ENCODE data around the gene CEMIP. TPM values are rescaled to one million over a fixed set of nuclear protein-coding genes. Genes with fewer than 3 reads are reported as not detected.

CEMIP gene
- total and polyA plus RNA-seq, 10 of the 15 experiments (the other 5 are each of a cell fraction or from before 2014, with no cell fraction given), result 0.01 to 0.44 (median 0.16) TPM; not detected in 6

GRCh38 chr15:80921736-80922410 is 142.7 kb downstream of the CEMIP start:
- CTCF ChIA-PET, result interaction anchor here (1.4 to 2.1 kb wide), 2 partner anchors 8 to 48 kb away, joined by 3 to 4 read pairs; no protein-coding TSS in a partner anchor
- FAIRE-seq (no peak), DNase-seq (ENCODE audit: low read depth, low spot score) (no peak), ATAC-seq (no peak)
- TF ChIP-seq HSF1 (IDR thresholded peaks at IDR 0.05; ENCODE audit: low read depth, low read length) (no peak), DPF2 (IDR thresholded peaks at IDR 0.05) (no peak), RBBP5 (conservative IDR thresholded peaks at IDR 0.05) (no peak), GATAD2B (conservative IDR thresholded peaks at IDR 0.05; ENCODE audit: low read depth) (no peak), RAD21 (IDR thresholded peaks at IDR 0.05; ENCODE audit: insufficient read depth, low read depth, low read length) (no peak), NFIC (IDR thresholded peaks at IDR 0.05; ENCODE audit: low read depth, low read length) (no peak), IKZF1 (conservative IDR thresholded peaks at IDR 0.05) (no peak), TBL1XR1 (IDR thresholded peaks at IDR 0.05; ENCODE audit: low read depth, low read length) (no peak), TCF7 (IDR thresholded peaks at IDR 0.05; ENCODE audit: borderline replicate concordance) (no peak), MXI1 (IDR thresholded peaks at IDR 0.05; ENCODE audit: low read depth, low read length) (no peak), CTCF (IDR thresholded peaks at IDR 0.05 in 2 of 3, conservative IDR thresholded peaks at IDR 0.05 in 1 of 3; ENCODE audit: control insufficient read depth in 2 of 3, extremely low read depth in 1 of 3, insufficient read depth in 1 of 3, low read depth in 3 of 3, low read length in 3 of 3) (no peak), POLR2AphosphoS5 (IDR thresholded peaks at IDR 0.05; ENCODE audit: low read length) (no peak), PML (IDR thresholded peaks at IDR 0.05; ENCODE audit: low read length) (no peak), MEF2B (IDR thresholded peaks at IDR 0.05; ENCODE audit: partially characterized antibody, poor library complexity, severe bottlenecking) (no peak), SMARCA5 (IDR thresholded peaks at IDR 0.05) (no peak), KDM1A (IDR thresholded peaks at IDR 0.05; ENCODE audit: borderline replicate concordance) (no peak), SKIL (IDR thresholded peaks at IDR 0.05; ENCODE audit: low read depth, poor library complexity, severe bottlenecking) (no peak), MTA2 (IDR thresholded peaks at IDR 0.05; ENCODE audit: low read depth) (no peak), RELA (IDR thresholded peaks at IDR 0.05; ENCODE audit: borderline replicate concordance, partially characterized antibody) (no peak), ZNF622 (IDR thresholded peaks at IDR 0.05) (no peak)
- 55% methylated on average over 20 of the region's 20 CpGs for WGBS (ENCODE audit: insufficient coverage, insufficient replicate concordance, low lambda C conversion rate, missing lambda C conversion rate)
- H3K4me2 ChIP-seq (ENCODE audit: control insufficient read depth, insufficient read depth), result no peak overlapping the region
- H3K4me3 ChIP-seq, result no peak overlapping the region
- no peaks in the 10 kb centered on the region for H3K36me3 ChIP-seq (ENCODE audit: control insufficient read depth in 2 of 2, insufficient read depth in 2 of 2, low read length in 1 of 2)
- peaks cover 0 to 1% of the 10 kb centered on the region in 2 experiments; a peak in 1 of 4 replicates for H3K27me3 ChIP-seq (replicated peaks in 1 of 2; ENCODE audit: control insufficient read depth in 2 of 2, insufficient read depth in 2 of 2, low read length in 1 of 2)
- H4K20me1 ChIP-seq (ENCODE audit: control insufficient read depth, insufficient read depth), result no peaks in the 10 kb centered on the region
- H3K27ac ChIP-seq (ENCODE audit: control insufficient read depth, insufficient read depth), result no peak overlapping the region
- no TSS peak for BruUV-seq (replicated peaks)
- no peaks in the 10 kb centered on the region for H3K9me3 ChIP-seq (replicated peaks; ENCODE audit: control insufficient read depth, insufficient read depth, low read length)
- SMC1A ChIA-PET (ENCODE audit: uncharacterized antibody, unreplicated experiment), result no interaction called here
- H3K4me1 ChIP-seq (ENCODE audit: control insufficient read depth, insufficient read depth, low read length), result peaks cover 5% of the 10 kb centered on the region; the same call in 1 of the 2 replicates
- intact Hi-C loops (cut with micrococcal nuclease; ENCODE audit: unreplicated experiment) (no loop called here), in situ Hi-C loops (cut with MboI) (no loop called here)
- RAD21 ChIA-PET (ENCODE audit: unreplicated experiment), result no interaction called here
- H3K79me2 ChIP-seq (ENCODE audit: control insufficient read depth, insufficient read depth, low read length), result no peaks in the 10 kb centered on the region
- H2AFZ ChIP-seq (ENCODE audit: control insufficient read depth, low read depth, low read length), result no peak overlapping the region
- POLR2A ChIA-PET, result no interaction called here
- H3K9ac ChIP-seq (ENCODE audit: control insufficient read depth, insufficient read depth, low read length), result no peak overlapping the region

Data from GM12878 (cell line).